GM15510 (cell line): Measurements from ENCODE around the gene TMEM184A.

Experiments used
- POLR2A ChIP-seq: IDR thresholded peaks from 3 replicates; pipeline ENCODE4 v1.6.1; 2011; ENCODE audit warnings: borderline replicate concordance; ENCODE audit not compliant: insufficient read length; ENCODE audit errors: extremely low read depth

Gene TMEM184A

DNA sequence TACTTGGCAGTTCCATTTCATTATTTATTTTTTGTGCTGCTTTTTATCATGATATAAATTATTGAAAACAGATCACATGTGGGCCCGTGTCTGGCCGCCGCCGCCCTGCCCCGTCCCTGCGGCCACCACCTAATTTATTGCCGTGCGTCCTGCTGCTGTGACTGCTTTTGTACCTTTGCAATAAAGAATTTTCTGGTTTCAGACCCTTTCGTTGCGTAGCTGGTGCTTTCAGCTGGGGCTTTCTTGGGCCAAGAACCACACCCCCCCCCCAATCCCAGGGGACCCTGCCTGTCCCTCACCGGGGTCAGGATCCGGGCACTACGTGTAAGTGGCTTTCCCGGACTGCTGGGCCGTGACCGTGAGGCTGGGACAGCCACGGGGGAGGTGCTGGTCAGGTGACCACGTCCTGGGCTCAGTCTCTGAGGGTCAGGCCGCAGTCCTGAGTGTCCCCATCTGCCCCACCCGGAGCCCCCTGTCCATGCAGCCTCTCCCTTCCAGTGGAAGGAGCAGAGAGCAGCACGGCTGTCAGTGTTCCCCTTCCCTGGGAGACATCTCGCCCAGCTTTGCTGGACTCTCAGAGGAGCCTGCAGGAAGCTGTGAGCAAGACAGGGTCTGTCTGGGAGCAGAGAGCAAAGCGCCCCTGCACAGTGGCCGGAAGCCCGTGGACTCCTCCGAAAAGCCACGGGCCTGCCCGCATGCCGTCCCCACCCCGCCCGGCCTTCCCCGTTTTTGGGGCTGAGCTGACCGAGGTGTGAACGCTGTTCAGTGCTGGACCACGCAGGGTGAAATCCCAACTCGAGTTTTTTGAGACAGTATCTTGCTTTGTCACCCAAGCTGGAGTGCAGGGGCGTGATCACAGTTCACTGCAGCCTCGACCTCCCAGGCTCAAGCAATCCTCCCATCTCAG lies 12.9 kb downstream of the TMEM184A start:
- TF ChIP-seq POLR2A: no peak

- TF ChIP-seq POLR2A: no peak
These were observed 13.7 kb downstream of the TMEM184A start for GRCh38 chr7:1542329-1542728.

DNA sequence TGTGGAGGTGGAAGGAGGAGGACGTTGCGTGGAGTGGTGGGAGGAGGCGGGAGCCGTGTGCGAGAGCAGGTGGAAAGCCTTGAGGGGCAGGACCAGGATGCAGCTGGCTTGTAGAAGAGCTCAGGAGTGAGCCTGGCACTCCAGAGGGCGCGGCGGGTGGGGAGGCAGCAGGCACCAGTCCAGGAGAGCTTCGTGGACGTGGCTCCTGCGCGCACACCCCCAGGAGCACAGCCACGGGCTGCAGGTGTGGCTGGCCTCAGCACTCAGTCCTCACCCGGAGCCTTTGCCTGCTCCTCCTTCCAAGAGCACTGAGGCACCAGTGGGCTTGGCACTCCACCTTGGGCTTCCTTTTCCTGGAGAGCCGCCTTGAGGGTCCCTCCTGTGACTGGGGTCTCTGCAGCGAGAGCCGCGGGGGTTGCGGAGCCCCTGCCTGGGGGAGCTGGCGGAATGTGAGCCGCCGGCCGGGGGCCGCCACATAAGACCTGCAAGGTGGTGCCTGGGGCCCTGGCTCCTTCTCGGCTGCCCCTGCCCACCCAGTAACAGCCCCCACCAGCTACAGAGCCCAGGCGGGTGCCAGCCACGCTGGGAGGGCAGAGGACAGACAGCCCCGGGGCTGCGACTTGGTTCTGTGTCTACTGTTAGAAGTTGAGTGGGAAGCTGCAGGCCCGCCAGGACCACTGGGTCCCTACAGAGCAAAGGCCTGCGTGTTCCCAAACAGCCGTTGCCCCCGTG lies 14.4 kb downstream of the TMEM184A start:
- TF ChIP-seq POLR2A: no peak

DNA sequence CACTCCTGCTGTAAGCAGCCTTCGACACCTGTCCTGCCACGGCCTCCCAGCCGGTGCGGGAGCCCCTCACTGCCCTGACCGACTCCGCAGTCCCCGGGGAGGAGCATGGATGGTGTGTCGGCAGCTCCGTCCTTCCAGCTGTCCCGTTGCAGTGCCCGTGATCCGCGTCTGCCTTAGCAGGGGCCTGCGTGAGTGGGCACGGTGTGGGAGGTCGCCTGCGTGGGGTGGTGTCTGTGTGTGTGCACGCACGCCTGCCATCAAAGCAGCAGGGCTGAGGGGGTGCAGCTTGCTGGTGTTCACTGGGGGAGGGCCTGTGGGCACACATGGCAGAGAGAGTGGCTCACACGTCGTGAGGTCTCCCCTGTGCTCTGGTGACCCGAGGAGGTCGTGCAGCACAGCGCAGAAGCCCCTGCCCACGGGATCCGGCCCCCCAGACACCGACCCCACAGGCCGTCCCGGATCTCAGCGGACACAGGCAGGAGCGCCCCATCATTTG lies 15.2 kb downstream of the TMEM184A start:
- no peak for TF ChIP-seq POLR2A

GRCh38 chr7:1539882-1540775 lies 15.9 kb downstream of the TMEM184A start:
- no peak for TF ChIP-seq POLR2A

GRCh38 chr7:1539181-1539881 lies 16.7 kb downstream of the TMEM184A start:
- no peak for TF ChIP-seq POLR2A

DNA sequence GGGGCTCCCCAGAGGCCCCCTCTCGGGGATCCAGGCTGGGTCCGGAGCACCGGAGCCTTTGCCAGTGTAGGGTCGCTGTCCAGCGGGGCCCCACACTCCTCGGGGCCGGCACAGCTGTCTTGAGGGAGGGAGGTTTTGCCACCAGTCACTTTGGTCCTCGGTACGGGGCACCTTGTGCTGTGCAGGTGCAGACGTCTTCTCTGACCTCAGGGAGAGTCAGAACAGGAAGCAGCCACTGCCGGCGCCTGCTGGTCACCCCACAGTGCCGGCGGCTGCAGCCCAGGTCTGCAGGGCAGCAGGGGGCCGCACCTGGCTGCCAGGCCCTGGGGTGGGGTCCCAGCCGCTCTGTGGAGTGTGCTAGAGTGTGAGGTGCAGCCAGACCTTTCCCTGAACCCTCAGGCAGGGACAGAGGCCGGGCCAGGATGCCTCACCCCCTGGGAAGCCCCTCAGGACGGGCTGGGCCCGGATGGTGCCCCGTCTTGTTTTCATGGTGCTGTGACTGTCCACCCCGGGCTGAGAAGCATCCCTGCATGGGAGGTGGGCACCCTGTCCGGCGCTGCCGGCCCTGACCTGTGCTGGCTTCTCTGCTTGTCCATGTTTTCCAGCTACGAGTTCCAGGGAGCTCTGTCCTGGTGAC lies 17.3 kb downstream of the TMEM184A start:
- no peak for TF ChIP-seq POLR2A

DNA sequence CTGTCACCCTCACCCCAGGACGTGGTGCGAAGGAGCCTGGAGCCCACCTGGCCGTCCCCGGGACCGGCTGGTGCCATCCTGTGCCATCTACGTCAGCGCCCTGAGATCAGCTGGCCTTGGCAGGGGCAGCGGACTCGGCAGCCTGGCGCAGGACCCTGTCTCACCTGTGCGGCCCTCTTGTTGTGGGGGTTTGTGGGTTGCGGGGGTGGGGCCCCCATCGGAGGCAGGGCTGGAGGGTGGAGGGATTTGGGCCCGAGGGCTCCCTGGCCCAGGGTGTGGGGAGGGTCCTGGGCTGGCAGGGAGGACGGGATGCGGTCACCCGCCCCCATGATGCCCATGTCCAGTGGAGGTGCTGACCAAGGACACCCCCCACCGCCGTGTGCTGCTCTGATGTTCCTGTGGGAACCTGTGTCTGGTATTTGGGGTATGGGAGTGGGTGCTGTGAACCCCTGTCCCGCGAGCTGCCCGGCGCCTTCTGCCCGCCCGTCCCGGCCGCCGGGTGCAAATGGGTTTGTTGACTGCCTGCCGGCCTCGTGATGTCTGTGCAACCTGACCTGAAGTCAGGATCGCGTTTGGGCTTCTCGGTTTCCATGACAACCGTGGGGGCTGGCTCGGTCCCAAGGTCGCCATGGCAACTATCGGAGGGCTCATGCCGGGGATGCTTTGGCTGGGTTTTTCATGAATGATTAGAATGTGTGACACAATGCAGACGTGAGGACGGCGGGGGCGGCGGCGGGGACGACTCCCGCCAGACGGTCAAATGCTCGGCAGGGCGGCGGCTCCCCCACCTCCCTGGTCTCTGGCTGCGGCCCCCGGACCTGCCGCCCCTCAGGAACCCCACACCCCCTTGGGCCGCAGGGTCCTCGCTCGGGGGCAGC lies 18.2 kb downstream of the TMEM184A start:
- TF ChIP-seq POLR2A: no peak

DNA sequence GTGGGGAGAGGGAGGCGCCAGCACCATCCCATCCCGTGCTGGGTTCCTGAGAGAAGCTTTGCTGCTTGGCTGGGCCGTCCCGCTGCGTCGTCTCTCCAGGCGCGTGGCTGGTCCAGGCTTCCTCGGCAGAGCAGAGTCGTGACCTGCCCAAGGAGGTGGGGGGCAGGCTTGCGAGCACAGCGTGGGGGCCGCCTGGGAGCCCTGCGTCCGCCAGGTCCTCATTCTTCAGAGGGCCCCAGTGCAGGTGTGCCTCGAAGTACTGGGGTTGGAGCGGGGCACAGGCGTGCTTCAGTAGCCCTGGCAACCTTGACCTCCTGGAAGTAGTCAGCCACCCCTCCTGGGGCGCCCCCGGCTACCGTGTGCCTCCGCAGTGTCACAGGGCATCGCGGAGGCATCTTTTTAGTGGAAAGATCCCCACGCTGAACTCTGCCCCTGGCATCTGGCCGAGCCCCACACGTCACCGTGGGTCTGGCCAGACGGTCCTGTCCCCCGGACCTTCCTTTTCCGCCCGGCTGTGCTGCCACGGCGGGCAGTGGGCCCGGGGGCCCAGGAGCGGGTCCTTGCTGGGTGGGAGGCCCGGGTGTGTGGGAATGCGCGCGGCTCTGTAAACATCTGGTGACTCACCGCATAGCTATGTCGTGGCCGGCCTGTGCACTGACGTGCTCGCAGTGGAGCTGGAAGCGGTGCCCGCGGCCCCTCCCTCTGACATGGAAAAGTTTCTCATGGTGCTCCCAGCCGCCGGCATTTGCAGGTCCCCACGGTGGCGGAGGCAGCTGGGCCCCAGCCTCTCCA lies 19.1 kb downstream of the TMEM184A start:
- TF ChIP-seq POLR2A: no peak

- no peak for TF ChIP-seq POLR2A
These were observed 19.6 kb downstream of the TMEM184A start for GRCh38 chr7:1536455-1536742.

DNA sequence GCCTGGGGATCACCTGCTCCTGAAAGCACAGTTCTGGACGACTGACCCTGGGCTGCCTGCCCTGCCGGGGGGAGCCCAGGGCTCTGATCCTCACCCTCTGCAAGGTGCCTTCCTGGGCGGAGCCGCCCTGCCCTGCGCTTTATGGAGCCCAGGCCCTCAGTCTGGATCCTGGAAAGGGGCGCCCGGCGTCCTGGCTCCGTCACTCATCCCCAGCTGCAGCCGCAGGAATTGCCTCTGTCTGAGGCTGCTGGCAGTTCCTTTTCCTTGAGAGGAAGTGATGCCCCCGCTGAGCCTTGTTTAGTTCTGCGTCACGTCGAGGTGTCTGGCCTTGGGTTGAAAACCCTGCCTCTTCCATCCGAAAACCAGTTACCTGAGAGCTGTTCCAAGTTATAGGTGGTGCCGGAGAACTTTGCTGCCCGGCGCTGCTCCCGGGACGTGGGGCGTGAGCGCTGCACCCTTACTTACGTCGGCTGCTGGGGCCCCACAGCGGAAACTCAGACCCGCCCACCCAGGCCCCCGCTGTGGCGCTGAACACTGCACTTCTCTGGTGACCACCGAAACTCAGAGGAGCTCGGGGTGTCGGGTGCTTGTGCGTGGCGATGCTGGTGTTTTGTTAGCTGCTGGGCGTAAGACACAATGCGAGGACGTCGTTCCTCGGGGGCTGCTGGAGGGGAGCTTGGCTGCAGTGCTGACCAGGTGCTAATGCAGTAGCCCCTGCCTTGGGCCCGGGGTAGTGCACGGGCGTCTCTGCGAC lies 20.1 kb downstream of the TMEM184A start:
- no peak for TF ChIP-seq POLR2A
